Endothelial cell of hepatic sinusoid (primary cell): ENCODE data around the gene HAT1.

Experiments
- in situ Hi-C: cut with HindIII; loops from 2 replicates; pipeline ENCODE4 v1.10.0; 2017; ENCODE audit warnings: low sequenced_read_pairs

HAT1 gene

GRCh38 chr2:172021074-172021931, 99.0 kb downstream of the HAT1 start:
- in situ Hi-C loops: no loop called here

GRCh38 chr2:172021955-172022354, 99.7 kb downstream of the HAT1 start:
- in situ Hi-C loops: no loop called here

GRCh38 chr2:172031536-172031935, 109.3 kb downstream of the HAT1 start:
- in situ Hi-C loops: no loop called here
